ENCODE measurements around the gene LIMCH1.

DNA sequence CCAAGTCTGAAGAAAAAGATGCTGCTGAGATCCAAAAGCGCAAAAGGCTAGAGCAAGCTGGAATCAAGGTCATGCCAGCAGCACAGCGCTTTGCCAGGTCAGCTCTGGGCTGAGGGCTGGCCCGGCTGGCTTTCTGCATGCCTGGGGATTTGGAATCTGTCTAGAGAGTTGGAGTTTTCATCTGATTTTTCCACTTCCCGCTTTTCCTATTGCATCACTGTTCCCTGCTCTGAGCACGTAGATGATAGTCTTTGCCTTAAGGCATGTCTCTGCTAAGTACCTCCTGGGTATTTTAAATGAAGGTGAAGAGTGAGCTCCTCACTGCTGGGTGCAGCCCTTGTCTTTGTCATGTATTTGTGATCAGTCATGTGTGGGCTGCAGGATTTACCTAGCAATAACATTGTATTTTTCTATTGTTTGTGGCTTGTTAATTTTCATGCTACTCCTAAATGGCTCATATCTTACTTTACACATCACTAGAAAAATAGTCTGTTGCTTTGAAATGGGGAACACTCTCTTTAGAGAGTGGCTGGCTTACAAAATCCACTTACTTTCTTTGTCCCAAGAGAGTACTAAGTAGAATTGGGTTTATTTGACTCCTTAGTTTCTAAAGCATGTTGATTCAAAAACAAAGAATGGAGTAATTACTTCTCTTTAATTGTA, 82.8 kb downstream of the LIMCH1 start:
- no peak for TF ChIP-seq CTCF (IDR thresholded peaks at IDR 0.05)
- TF ChIP-seq RFX5 (IDR thresholded peaks at IDR 0.05; ENCODE audit: low read length), result no peak
- no peak for TF ChIP-seq RAD21 (IDR thresholded peaks at IDR 0.05; ENCODE audit: low read length)
- no peak for TF ChIP-seq FOXJ3 (CRISPR knock-in tag; IDR thresholded peaks at IDR 0.05)
- TF ChIP-seq, protein P1, sequence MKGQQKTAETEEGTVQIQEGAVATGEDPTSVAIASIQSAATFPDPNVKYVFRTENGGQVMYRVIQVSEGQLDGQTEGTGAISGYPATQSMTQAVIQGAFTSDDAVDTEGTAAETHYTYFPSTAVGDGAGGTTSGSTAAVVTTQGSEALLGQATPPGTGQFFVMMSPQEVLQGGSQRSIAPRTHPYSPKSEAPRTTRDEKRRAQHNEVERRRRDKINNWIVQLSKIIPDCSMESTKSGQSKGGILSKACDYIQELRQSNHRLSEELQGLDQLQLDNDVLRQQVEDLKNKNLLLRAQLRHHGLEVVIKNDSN (IDR thresholded peaks at IDR 0.05; ENCODE audit: borderline replicate concordance, low read depth), result no peak
- TF ChIP-seq EP300 (IDR thresholded peaks at IDR 0.05; ENCODE audit: borderline replicate concordance in 1 of 2, low read depth in 1 of 2, low read length in 1 of 2), result no peak
- TF ChIP-seq GABPA (IDR thresholded peaks at IDR 0.05; ENCODE audit: low read depth), result no peak
- no peak for TF ChIP-seq TAF1 (IDR thresholded peaks at IDR 0.05; ENCODE audit: borderline replicate concordance, low read depth, low read length)
- TF ChIP-seq JUND (IDR thresholded peaks at IDR 0.05), result no peak
- no peak for TF ChIP-seq POLR2AphosphoS5 (IDR thresholded peaks at IDR 0.05; ENCODE audit: low read depth, low read length)
- TF ChIP-seq, protein P2, sequence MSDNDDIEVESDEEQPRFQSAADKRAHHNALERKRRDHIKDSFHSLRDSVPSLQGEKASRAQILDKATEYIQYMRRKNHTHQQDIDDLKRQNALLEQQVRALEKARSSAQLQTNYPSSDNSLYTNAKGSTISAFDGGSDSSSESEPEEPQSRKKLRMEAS (IDR thresholded peaks at IDR 0.05; ENCODE audit: low read depth), result no peak
- no peak for TF ChIP-seq USF2 (IDR thresholded peaks at IDR 0.05; ENCODE audit: borderline replicate concordance, low read depth, low read length)
- TF ChIP-seq REST (IDR thresholded peaks at IDR 0.05; ENCODE audit: low read depth, low read length), result no peak
